ENCODE data around the gene CFAP251.

The CFAP251 gene

GRCh38 chr12:121937654-121938053, 19.3 kb downstream of the CFAP251 start:
- no peaks in the 10 kb centered on the region for H3K27me3 ChIP-seq (ENCODE audit: insufficient read depth, poor library complexity, severe bottlenecking)
- no peaks in the 10 kb centered on the region for H3K9me3 ChIP-seq (ENCODE audit: severe bottlenecking)
- peaks cover 27% of the 10 kb centered on the region for H3K4me1 ChIP-seq (ENCODE audit: insufficient read depth, poor library complexity, severe bottlenecking)
- H3K36me3 ChIP-seq (ENCODE audit: low read depth), result no peaks in the 10 kb centered on the region; the same call in 1 of the 2 replicates
- H3K4me3 ChIP-seq (ENCODE audit: severe bottlenecking), result no peak overlapping the region
- no peak for ATAC-seq (ENCODE audit: low read depth)
- no peak for TF ChIP-seq CTCF (IDR thresholded peaks at IDR 0.05; ENCODE audit: poor library complexity, severe bottlenecking)
- DNase-seq (ENCODE audit: low spot score), result no peak
- no peak overlapping the region for H3K27ac ChIP-seq (ENCODE audit: poor library complexity, severe bottlenecking)

GRCh38 chr12:121939186-121939585, 20.8 kb downstream of the CFAP251 start:
- no peak overlapping the region for H3K4me3 ChIP-seq (ENCODE audit: severe bottlenecking)
- no peak for TF ChIP-seq CTCF (IDR thresholded peaks at IDR 0.05; ENCODE audit: poor library complexity, severe bottlenecking)
- H3K9me3 ChIP-seq (ENCODE audit: severe bottlenecking), result no peaks in the 10 kb centered on the region
- H3K27ac ChIP-seq (ENCODE audit: poor library complexity, severe bottlenecking), result peak overlapping the region; percentile 77
- no peaks in the 10 kb centered on the region for H3K27me3 ChIP-seq (ENCODE audit: insufficient read depth, poor library complexity, severe bottlenecking)
- peaks cover 30% of the 10 kb centered on the region for H3K4me1 ChIP-seq (ENCODE audit: insufficient read depth, poor library complexity, severe bottlenecking)
- DNase-seq (ENCODE audit: low spot score) (peak; percentile 74), ATAC-seq (ENCODE audit: low read depth) (peak; percentile 68)
- H3K36me3 ChIP-seq (ENCODE audit: low read depth), result peaks cover 9% of the 10 kb centered on the region

- H3K4me1 ChIP-seq (ENCODE audit: insufficient read depth, poor library complexity, severe bottlenecking), result peaks cover 30% of the 10 kb centered on the region
- DNase-seq (ENCODE audit: low spot score), result no peak
- no peaks in the 10 kb centered on the region for H3K27me3 ChIP-seq (ENCODE audit: insufficient read depth, poor library complexity, severe bottlenecking)
- no peak overlapping the region for H3K4me3 ChIP-seq (ENCODE audit: severe bottlenecking)
- ATAC-seq (ENCODE audit: low read depth), result no peak
- no peak for TF ChIP-seq CTCF (IDR thresholded peaks at IDR 0.05; ENCODE audit: poor library complexity, severe bottlenecking)
- peaks cover 9% of the 10 kb centered on the region; the same call in 1 of the 2 replicates for H3K36me3 ChIP-seq (ENCODE audit: low read depth)
- H3K9me3 ChIP-seq (ENCODE audit: severe bottlenecking), result no peaks in the 10 kb centered on the region
- peak overlapping the region; percentile 77 for H3K27ac ChIP-seq (ENCODE audit: poor library complexity, severe bottlenecking)
These were observed 21.8 kb downstream of the CFAP251 start for GRCh38 chr12:121939992-121940766.

- ATAC-seq (ENCODE audit: low read depth) (peak; percentile 89), DNase-seq (ENCODE audit: low spot score) (peak; percentile 79)
- peak overlapping the region; percentile 77 for H3K27ac ChIP-seq (ENCODE audit: poor library complexity, severe bottlenecking)
- TF ChIP-seq CTCF (IDR thresholded peaks at IDR 0.05; ENCODE audit: poor library complexity, severe bottlenecking), result no peak
- no peak overlapping the region for H3K4me3 ChIP-seq (ENCODE audit: severe bottlenecking)
- H3K36me3 ChIP-seq (ENCODE audit: low read depth), result peaks cover 9% of the 10 kb centered on the region; the same call in 1 of the 2 replicates
- H3K4me1 ChIP-seq (ENCODE audit: insufficient read depth, poor library complexity, severe bottlenecking), result peaks cover 30% of the 10 kb centered on the region
- no peaks in the 10 kb centered on the region for H3K27me3 ChIP-seq (ENCODE audit: insufficient read depth, poor library complexity, severe bottlenecking)
- H3K9me3 ChIP-seq (ENCODE audit: severe bottlenecking), result peaks cover 6% of the 10 kb centered on the region
These were observed 23.8 kb downstream of the CFAP251 start for GRCh38 chr12:121942145-121942718.

GRCh38 chr12:121943926-121944325, 25.5 kb downstream of the CFAP251 start:
- peaks cover 11% of the 10 kb centered on the region; the same call in 1 of the 2 replicates for H3K36me3 ChIP-seq (ENCODE audit: low read depth)
- no peak for TF ChIP-seq CTCF (IDR thresholded peaks at IDR 0.05; ENCODE audit: poor library complexity, severe bottlenecking)
- H3K9me3 ChIP-seq (ENCODE audit: severe bottlenecking), result peaks cover 6% of the 10 kb centered on the region
- H3K4me1 ChIP-seq (ENCODE audit: insufficient read depth, poor library complexity, severe bottlenecking), result peaks cover 30% of the 10 kb centered on the region
- DNase-seq (ENCODE audit: low spot score), result no peak
- no peaks in the 10 kb centered on the region for H3K27me3 ChIP-seq (ENCODE audit: insufficient read depth, poor library complexity, severe bottlenecking)
- H3K27ac ChIP-seq (ENCODE audit: poor library complexity, severe bottlenecking), result peak overlapping the region; percentile 77
- no peak overlapping the region for H3K4me3 ChIP-seq (ENCODE audit: severe bottlenecking)
- ATAC-seq (ENCODE audit: low read depth), result no peak
